Superior temporal gyrus (tissue), 1 donor: Measurements from ENCODE around the gene PTBP2.

Experiments
- DNase-seq: peaks from one replicate; pipeline ENCODE4 v3.0.0-alpha.2; 2016; ENCODE audit errors: extremely low spot score

PTBP2 gene, protein sequence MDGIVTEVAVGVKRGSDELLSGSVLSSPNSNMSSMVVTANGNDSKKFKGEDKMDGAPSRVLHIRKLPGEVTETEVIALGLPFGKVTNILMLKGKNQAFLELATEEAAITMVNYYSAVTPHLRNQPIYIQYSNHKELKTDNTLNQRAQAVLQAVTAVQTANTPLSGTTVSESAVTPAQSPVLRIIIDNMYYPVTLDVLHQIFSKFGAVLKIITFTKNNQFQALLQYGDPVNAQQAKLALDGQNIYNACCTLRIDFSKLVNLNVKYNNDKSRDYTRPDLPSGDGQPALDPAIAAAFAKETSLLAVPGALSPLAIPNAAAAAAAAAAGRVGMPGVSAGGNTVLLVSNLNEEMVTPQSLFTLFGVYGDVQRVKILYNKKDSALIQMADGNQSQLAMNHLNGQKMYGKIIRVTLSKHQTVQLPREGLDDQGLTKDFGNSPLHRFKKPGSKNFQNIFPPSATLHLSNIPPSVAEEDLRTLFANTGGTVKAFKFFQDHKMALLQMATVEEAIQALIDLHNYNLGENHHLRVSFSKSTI

GRCh38 chr1:96721416-96722160, at the start of gene PTBP2:
Gene PTBP2 (plus strand): TSS chr1:96721784. CDS start chr1:96721865, 81 bp downstream.
- peak; percentile 90 for DNase-seq

DNA sequence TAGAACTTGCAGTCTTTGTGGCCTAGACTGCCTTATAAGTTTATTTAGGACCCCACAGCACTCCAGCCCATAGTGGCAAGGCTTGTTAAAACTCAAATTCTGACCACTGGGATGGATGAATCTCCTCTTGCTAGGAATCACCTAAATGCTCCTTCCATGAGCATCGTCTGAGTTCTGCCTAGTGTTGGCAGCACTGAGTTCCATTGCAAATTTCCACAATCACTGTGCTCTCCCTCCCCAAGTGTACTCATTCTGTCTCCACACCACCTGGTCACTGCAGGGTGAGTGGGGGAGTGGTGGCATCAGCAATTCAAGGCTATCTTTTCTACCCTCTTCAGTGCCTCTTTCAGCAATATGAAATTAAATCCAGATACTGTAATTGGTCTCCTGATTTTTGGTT, 46.7 kb upstream of the PTBP2 start:
- no peak for DNase-seq

DNA sequence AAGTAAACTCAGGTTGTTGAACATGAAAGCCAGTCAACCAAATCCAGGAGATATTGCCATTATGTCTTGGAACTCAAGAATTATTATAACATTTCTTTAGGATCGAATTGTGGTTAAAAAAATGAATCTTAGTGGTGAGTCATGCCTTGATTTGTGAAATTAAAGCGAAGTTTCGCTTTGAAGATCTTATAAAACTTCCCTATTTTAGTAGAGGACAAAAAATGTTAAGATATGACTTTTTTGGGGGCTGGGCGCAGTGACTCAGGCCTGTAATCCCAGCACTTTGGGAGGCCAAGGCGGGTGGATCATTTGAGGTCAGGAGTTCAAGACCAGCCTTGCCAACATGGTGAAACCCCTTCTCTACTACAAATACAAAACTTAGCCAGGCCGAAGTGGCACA, 39.5 kb upstream of the PTBP2 start:
- DNase-seq, result no peak

DNA sequence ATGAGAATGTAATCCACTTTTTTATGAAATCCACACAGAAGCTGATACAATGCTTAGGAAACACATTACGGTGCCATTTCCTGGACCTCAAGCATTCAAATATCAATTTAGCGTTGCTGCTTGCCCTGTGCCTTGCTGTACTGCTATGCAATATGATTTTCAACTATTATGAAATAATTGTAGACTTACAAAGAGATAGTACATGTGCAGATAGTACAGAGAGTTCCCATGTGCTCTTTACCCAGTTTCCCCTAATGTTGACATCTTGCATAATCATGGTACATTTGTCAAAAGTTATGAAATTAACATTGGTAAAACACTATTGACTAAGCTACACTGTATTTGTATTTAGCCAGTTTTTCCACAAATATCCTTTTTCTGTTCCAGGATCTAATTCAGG, 37.7 kb upstream of the PTBP2 start:
- DNase-seq, result no peak

DNA sequence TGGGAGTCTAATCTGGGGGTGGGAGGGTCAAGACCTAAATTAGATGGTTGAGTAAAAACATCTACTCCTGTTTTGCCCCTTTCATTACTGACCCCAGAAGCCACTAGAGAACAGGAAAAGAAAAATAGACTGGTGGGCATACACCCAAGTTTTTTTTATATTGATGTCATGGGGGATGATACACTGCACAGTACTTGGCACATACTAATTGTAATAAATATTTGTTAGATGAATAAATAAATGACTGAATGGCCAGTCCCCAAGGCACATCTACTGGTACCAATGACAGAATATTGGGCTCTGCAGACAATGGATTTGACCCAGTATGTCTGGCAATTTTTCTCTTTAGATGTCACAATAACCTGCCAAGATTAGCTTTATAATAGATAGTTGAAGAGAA, 36.8 kb upstream of the PTBP2 start:
- no peak for DNase-seq

GRCh38 chr1:96688767-96689166, 32.8 kb upstream of the PTBP2 start:
- DNase-seq, result no peak

DNA sequence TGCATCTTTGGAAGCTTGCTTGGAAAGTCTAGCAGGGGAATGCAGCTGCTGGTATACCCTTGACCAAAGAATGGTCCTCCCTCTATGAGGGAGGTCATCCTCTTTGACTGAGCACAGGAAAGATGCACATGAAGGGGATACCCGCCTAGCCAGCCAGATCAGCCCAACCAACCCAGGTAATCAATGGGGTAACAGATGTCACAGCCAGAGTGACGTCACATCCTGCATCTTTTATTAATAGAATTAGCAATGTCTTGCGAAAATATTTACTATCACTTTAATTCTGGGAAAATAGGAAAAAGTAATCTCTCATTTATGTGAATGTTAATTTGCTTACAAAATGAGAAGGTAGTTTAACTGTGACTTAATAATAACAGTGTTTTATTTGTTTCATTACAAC, 25.6 kb upstream of the PTBP2 start:
- no peak for DNase-seq

DNA sequence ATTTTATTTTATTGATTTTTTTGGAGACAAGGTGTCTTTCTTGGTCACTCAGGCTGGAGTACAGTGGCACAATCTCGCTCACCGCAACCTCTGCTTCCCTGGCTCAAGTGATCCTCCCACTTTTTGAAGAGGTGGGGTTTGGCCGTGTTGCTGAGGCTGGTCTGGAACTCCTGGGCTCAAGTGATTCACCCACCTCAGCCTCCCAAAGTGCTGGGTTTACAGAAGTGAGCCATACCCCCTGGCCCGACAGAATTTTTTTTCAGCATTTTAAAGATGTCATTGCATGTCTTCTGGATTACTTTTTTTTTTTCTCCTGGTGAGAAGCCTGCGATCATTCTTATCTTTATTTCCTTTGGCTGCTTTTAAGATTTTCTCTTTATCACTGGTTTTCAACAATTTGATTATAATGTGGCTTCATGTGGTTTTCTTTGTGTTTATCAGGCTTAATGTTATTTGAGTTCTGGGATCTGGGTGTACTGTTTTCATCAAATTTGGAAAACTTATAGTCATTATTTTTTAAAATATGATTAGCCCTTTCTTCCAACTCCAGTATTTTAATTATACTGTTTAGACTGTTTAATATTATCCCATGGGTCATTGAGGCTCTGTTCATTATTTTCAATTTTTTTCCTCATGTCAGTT, 23.1 kb upstream of the PTBP2 start:
- DNase-seq, result no peak

GRCh38 chr1:96703186-96703585, 18.4 kb upstream of the PTBP2 start:
- DNase-seq, result no peak

DNA sequence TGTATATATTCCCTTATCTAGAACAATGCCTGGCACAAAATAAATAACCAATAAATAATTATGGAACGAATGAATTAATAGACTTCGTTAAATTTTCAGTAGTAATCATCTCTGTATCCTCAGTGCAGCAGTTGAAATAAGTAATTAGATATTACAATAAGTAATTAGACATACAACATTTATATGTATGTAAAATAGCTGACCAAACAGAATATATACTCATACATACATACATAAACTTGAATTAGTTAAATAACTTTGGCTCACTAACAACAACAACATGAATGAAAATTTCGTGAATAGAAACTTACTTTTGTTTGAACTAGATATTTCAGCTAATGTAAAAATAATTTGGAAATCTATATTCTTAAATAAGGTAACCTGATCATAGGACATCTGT, 14.6 kb upstream of the PTBP2 start:
- DNase-seq, result no peak

GRCh38 chr1:96708482-96708881, 13.1 kb upstream of the PTBP2 start:
- DNase-seq, result no peak

GRCh38 chr1:96710708-96711477, 10.7 kb upstream of the PTBP2 start:
- no peak for DNase-seq

DNA sequence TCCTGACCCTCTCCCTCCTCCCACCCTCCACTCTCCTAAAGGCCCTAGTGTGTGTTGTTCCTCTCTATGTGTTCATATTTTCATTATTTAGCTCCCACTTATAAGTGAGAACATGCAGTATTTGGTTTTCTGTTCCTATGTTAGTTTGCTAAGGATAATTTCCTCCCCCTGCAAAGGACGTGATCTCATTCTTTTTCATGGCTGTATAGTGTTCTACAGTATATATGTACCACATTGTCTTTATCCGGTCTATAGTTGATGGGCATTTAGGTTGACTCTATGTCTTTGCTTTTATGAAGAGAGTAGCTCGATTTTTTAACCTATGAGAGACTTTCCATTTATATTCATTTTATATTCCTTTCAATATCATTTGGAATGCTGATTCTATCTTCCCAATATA, 7.9 kb upstream of the PTBP2 start:
- DNase-seq, result no peak

GRCh38 chr1:96714881-96715280, 6.7 kb upstream of the PTBP2 start:
- no peak for DNase-seq

DNA sequence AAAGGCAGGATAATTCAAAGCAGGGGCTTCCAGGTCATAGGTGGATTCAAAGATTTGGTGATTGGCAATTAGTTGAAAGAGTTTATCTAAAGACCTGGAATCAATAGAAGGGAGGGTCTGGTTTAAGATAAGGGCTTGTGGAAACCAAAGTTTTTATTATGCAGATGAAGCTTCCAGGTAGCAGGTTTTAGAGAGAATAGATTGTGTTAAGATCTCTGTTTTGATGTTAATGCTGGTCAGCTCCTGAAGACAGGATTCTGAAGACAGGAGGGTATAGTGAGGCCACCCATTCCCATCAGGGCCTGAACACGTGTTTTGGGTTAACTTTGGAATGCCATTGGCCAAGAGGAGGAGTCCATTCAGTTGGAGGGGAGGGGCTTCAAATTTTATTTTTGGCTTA, 6.1 kb upstream of the PTBP2 start:
- no peak for DNase-seq

- peak; percentile 71 for DNase-seq
Observed at GRCh38 chr1:96721053-96721415, 550 bp upstream of the PTBP2 start.

GRCh38 chr1:96722161-96722922, 758 bp downstream of the PTBP2 start:
- peak; percentile 95 for DNase-seq

DNA sequence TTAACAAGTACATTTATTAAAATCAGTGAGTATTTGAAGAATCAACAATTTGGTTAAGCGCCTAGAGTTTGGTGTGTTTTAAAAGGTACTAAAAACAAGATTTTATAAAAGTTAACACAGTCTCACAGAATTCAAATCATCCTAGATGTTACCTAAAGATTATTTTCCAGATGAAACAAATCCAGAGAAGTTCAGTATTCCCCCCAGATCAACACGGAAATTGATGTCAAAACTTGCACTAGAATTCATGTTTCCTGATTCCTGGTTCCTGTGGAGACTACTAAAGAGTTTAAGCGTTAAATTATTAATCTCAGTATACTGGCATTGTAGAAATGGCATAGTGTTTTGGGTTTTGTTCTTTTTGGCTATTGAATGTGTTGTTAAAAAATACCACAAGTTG, 1.4 kb downstream of the PTBP2 start:
- peak; percentile 65 for DNase-seq

- peak; percentile 45 for DNase-seq
Observed at GRCh38 chr1:96723377-96723776, 1.8 kb downstream of the PTBP2 start.

DNA sequence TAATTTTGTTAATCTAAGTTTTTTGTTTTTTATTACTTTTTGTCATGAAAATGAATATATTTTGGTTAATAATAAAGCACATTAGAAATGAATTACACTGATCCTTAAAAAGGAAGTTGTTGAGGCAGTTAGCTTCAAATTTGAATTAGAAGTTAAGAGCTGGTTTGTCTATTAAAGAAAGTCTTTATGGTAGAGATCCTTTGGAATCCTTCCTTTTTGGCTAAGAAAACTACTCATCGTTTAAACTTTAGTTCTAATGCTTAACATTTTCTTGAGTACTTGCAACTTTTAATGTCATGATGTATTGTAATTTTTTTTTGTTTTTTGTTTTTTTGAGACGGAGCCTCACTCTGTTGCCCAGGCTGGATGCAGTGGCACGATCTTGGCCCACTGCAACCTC, 2.4 kb downstream of the PTBP2 start:
- DNase-seq, result no peak

DNA sequence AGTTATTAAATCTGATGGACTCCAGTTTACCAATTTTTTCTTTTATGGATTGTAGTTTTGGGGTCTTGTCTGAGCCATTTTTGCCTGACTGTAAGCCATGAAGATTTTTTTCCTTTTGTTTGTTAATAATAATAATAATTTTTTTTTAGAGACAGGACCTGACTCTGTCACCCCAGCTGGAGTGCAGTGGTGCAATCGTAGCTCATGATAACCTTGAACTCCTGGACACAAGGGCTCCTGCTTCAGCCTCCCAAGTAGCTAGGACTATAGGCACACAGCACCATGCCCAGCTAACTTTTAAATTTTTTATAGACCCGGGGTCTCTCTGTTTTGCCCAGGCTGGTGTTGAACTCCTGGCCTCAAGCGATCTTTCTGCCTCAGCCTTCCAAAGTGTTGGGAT, 6.3 kb downstream of the PTBP2 start:
- DNase-seq, result no peak
